GM19438 (cell line): ENCODE measurements around the gene PLEKHM1.
"Not testable (repeated sequence)": the region's sequence is repeated elsewhere in the genome, so short reads cannot be mapped to it uniquely, and the experiment has no call there.

Experiments
- ATAC-seq: cut with Tn5 transposase; IDR thresholded peaks from one replicate; pipeline ENCODE4 v1.9.1; 2021; ENCODE audit warnings: low read depth; ENCODE audit not compliant: unreplicated experiment

The PLEKHM1 gene

GRCh38 chr17:45468293-45469203 lies 22.0 kb downstream of the PLEKHM1 start:
- not testable (repeated sequence) for ATAC-seq

- peak; percentile 76 for ATAC-seq
Measured at GRCh38 chr17:45461524-45462327, 28.8 kb downstream of the PLEKHM1 start.

- not testable (repeated sequence) for ATAC-seq
Measured at GRCh38 chr17:45460422-45460821, 30.1 kb downstream of the PLEKHM1 start.

GRCh38 chr17:45454341-45454740 lies 36.2 kb downstream of the PLEKHM1 start:
- not testable (repeated sequence) for ATAC-seq

GRCh38 chr17:45453731-45454130 lies 36.8 kb downstream of the PLEKHM1 start:
- ATAC-seq = not testable (repeated sequence)

GRCh38 chr17:45453225-45453534 lies 37.3 kb downstream of the PLEKHM1 start:
- not testable (repeated sequence) for ATAC-seq

GRCh38 chr17:45452329-45453224 lies 37.9 kb downstream of the PLEKHM1 start:
- not testable (repeated sequence) for ATAC-seq

GRCh38 chr17:45451660-45452059 lies 38.9 kb downstream of the PLEKHM1 start:
- ATAC-seq = not testable (repeated sequence)

- ATAC-seq = no peak
Measured at GRCh38 chr17:45451131-45451530, 39.4 kb downstream of the PLEKHM1 start.

- not testable (repeated sequence) for ATAC-seq
Measured at GRCh38 chr17:45449708-45450329, 40.7 kb downstream of the PLEKHM1 start.

GRCh38 chr17:45449260-45449659 lies 41.3 kb downstream of the PLEKHM1 start:
- not testable (repeated sequence) for ATAC-seq

- not testable (repeated sequence) for ATAC-seq
Measured at GRCh38 chr17:45448483-45448882, 42.0 kb downstream of the PLEKHM1 start.

- ATAC-seq = not testable (repeated sequence)
Measured at GRCh38 chr17:45448066-45448465, 42.5 kb downstream of the PLEKHM1 start.

GRCh38 chr17:45447650-45448049 lies 42.9 kb downstream of the PLEKHM1 start:
- not testable (repeated sequence) for ATAC-seq

- not testable (repeated sequence) for ATAC-seq
Measured at GRCh38 chr17:45446872-45447625, 43.5 kb downstream of the PLEKHM1 start.

GRCh38 chr17:45445901-45446743 lies 44.4 kb downstream of the PLEKHM1 start:
- ATAC-seq = not testable (repeated sequence)

- ATAC-seq = not testable (repeated sequence)
Measured at GRCh38 chr17:45444856-45445820, 45.4 kb downstream of the PLEKHM1 start.
